SK-N-SH treated with all-trans-retinoic acid at 6 μM for 48 hours (cell line): ENCODE data around the gene KCTD1.

Source experiments
- ARNTL ChIP-seq: fragments of 450-650 bp; formaldehyde crosslinking; IDR thresholded peaks from 2 replicates; pipeline ENCODE4 v1.5.0; 2020; ENCODE audit warnings: low read depth, mild to moderate bottlenecking, moderate library complexity, borderline replicate concordance
- GLIS3 ChIP-seq: fragments of 250-450 bp; sonication (Bioruptor Pico); IDR thresholded peaks from 2 replicates; pipeline ENCODE4 v1.5.0; 2020; ENCODE audit warnings: mild to moderate bottlenecking, moderate library complexity
- PPARA ChIP-seq: fragments of 250-450 bp; sonication (Bioruptor Pico); IDR thresholded peaks from 2 replicates; pipeline ENCODE4 v1.5.0; 2020; ENCODE audit warnings: mild to moderate bottlenecking, borderline replicate concordance
- RARB ChIP-seq: fragments of 250-450 bp; sonication (Bioruptor Pico); IDR thresholded peaks from 2 replicates; pipeline ENCODE4 v1.8.0; 2021; ENCODE audit warnings: mild to moderate bottlenecking, moderate library complexity
- ZFP3 ChIP-seq: fragments of 250-450 bp; sonication (Bioruptor Pico); IDR thresholded peaks from 2 replicates; pipeline ENCODE4 v1.5.0; 2020; ENCODE audit warnings: mild to moderate bottlenecking, moderate library complexity
- ZNF565 ChIP-seq: fragments of 450-650 bp; formaldehyde crosslinking; conservative IDR thresholded peaks from 2 replicates; pipeline ENCODE4 v1.5.0; 2020; ENCODE audit warnings: low read depth, mild to moderate bottlenecking, moderate library complexity
- ZNF70 ChIP-seq: fragments of 450-650 bp; formaldehyde crosslinking; IDR thresholded peaks from 2 replicates; pipeline ENCODE4 v1.5.0; 2020; ENCODE audit warnings: mild to moderate bottlenecking, moderate library complexity
- ZNF8 ChIP-seq: fragments of 450-650 bp; formaldehyde crosslinking; IDR thresholded peaks from 2 replicates; pipeline ENCODE4 v1.5.0; 2020; ENCODE audit warnings: mild to moderate bottlenecking, moderate library complexity
- TF ChIP-seq, protein P1 (sequence below): fragments of 250-450 bp; sonication (Bioruptor Pico); IDR thresholded peaks from 2 replicates; pipeline ENCODE4 v1.5.1; 2021; ENCODE audit warnings: mild to moderate bottlenecking, moderate library complexity
- TF ChIP-seq, protein P2 (sequence below): fragments of 250-450 bp; sonication (Bioruptor Pico); IDR thresholded peaks from 2 replicates; pipeline ENCODE4 v1.8.0; 2020; ENCODE audit warnings: mild to moderate bottlenecking, moderate library complexity, borderline replicate concordance
- TF ChIP-seq, protein P3 (sequence below): fragments of 250-450 bp; sonication (Bioruptor Pico); IDR thresholded peaks from 2 replicates; pipeline ENCODE4 v1.5.1; 2020; ENCODE audit warnings: low read depth, mild to moderate bottlenecking, moderate library complexity
- TF ChIP-seq, protein P4 (sequence below): fragments of 250-450 bp; sonication (Bioruptor Pico); IDR thresholded peaks from 2 replicates; pipeline ENCODE4 v1.8.0; 2021; ENCODE audit warnings: low read depth, mild to moderate bottlenecking, moderate library complexity, borderline replicate concordance
- TF ChIP-seq, protein P5 (sequence below): fragments of 250-450 bp; sonication (Bioruptor Pico); IDR thresholded peaks from 2 replicates; pipeline ENCODE4 v1.5.0; 2020; ENCODE audit warnings: mild to moderate bottlenecking, moderate library complexity

DNA sequence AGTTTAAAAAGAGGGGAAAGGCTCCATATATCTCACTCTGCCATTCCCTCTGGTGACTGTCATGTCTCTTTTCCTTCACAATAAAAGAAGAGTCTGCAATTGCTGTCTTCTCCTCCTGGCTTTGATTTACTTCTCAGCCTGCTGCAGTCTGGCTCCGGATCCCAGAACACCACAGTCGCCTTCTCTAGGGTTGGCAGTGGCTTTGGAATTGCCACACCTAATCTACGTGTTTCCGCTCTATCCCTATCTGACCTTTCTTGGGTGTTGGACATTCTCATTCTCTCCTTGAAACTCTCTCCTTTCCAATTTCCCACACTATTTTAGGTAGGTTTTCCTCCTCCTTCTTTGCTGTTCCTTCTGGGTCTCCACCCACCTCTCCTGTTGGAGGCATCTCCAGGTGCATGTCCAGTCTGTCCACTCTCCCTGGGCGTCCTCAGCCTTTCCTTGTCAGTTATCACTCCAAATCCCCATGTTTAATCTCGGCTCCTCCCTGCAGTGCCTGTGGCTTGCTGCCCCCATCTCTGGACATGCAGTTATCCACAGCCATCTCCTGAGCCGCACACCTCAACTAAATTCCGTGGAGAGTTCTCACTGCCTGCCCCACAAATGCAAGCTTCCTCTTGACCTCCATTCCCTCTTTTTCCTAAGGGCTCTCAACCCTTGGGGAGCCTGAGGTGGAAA, 112.8 kb downstream of the KCTD1 start:
- TF ChIP-seq, protein P1, sequence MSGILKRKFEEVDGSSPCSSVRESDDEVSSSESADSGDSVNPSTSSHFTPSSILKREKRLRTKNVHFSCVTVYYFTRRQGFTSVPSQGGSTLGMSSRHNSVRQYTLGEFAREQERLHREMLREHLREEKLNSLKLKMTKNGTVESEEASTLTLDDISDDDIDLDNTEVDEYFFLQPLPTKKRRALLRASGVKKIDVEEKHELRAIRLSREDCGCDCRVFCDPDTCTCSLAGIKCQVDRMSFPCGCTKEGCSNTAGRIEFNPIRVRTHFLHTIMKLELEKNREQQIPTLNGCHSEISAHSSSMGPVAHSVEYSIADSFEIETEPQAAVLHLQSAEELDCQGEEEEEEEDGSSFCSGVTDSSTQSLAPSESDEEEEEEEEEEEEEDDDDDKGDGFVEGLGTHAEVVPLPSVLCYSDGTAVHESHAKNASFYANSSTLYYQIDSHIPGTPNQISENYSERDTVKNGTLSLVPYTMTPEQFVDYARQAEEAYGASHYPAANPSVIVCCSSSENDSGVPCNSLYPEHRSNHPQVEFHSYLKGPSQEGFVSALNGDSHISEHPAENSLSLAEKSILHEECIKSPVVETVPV (CRISPR knock-in tag): no peak
- TF ChIP-seq PPARA (no peak), ZFP3 (CRISPR knock-in tag) (no peak), ZNF565 (CRISPR knock-in tag) (no peak), GLIS3 (no peak), ARNTL (CRISPR knock-in tag) (no peak), RARB (CRISPR knock-in tag) (no peak), ZNF70 (CRISPR knock-in tag) (no peak), ZNF8 (CRISPR knock-in tag) (no peak)
- TF ChIP-seq, protein P2, sequence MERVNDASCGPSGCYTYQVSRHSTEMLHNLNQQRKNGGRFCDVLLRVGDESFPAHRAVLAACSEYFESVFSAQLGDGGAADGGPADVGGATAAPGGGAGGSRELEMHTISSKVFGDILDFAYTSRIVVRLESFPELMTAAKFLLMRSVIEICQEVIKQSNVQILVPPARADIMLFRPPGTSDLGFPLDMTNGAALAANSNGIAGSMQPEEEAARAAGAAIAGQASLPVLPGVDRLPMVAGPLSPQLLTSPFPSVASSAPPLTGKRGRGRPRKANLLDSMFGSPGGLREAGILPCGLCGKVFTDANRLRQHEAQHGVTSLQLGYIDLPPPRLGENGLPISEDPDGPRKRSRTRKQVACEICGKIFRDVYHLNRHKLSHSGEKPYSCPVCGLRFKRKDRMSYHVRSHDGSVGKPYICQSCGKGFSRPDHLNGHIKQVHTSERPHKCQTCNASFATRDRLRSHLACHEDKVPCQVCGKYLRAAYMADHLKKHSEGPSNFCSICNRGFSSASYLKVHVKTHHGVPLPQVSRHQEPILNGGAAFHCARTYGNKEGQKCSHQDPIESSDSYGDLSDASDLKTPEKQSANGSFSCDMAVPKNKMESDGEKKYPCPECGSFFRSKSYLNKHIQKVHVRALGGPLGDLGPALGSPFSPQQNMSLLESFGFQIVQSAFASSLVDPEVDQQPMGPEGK: no peak
- TF ChIP-seq, protein P3, sequence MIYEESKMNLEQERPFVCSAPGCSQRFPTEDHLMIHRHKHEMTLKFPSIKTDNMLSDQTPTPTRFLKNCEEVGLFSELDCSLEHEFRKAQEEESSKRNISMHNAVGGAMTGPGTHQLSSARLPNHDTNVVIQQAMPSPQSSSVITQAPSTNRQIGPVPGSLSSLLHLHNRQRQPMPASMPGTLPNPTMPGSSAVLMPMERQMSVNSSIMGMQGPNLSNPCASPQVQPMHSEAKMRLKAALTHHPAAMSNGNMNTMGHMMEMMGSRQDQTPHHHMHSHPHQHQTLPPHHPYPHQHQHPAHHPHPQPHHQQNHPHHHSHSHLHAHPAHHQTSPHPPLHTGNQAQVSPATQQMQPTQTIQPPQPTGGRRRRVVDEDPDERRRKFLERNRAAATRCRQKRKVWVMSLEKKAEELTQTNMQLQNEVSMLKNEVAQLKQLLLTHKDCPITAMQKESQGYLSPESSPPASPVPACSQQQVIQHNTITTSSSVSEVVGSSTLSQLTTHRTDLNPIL: no peak
- TF ChIP-seq, protein P4, sequence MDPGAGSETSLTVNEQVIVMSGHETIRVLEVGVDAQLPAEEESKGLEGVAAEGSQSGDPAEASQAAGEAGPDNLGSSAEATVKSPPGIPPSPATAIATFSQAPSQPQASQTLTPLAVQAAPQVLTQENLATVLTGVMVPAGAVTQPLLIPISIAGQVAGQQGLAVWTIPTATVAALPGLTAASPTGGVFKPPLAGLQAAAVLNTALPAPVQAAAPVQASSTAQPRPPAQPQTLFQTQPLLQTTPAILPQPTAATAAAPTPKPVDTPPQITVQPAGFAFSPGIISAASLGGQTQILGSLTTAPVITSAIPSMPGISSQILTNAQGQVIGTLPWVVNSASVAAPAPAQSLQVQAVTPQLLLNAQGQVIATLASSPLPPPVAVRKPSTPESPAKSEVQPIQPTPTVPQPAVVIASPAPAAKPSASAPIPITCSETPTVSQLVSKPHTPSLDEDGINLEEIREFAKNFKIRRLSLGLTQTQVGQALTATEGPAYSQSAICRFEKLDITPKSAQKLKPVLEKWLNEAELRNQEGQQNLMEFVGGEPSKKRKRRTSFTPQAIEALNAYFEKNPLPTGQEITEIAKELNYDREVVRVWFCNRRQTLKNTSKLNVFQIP (CRISPR knock-in tag): no peak
- TF ChIP-seq, protein P5, sequence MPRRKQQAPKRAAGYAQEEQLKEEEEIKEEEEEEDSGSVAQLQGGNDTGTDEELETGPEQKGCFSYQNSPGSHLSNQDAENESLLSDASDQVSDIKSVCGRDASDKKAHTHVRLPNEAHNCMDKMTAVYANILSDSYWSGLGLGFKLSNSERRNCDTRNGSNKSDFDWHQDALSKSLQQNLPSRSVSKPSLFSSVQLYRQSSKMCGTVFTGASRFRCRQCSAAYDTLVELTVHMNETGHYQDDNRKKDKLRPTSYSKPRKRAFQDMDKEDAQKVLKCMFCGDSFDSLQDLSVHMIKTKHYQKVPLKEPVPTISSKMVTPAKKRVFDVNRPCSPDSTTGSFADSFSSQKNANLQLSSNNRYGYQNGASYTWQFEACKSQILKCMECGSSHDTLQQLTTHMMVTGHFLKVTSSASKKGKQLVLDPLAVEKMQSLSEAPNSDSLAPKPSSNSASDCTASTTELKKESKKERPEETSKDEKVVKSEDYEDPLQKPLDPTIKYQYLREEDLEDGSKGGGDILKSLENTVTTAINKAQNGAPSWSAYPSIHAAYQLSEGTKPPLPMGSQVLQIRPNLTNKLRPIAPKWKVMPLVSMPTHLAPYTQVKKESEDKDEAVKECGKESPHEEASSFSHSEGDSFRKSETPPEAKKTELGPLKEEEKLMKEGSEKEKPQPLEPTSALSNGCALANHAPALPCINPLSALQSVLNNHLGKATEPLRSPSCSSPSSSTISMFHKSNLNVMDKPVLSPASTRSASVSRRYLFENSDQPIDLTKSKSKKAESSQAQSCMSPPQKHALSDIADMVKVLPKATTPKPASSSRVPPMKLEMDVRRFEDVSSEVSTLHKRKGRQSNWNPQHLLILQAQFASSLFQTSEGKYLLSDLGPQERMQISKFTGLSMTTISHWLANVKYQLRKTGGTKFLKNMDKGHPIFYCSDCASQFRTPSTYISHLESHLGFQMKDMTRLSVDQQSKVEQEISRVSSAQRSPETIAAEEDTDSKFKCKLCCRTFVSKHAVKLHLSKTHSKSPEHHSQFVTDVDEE (CRISPR knock-in tag): no peak
